IMR-90 (cell line): ENCODE measurements around the gene FAM200C. TPM values are rescaled to one million over a fixed set of nuclear protein-coding genes. Genes with fewer than 3 reads are reported as not detected.

Experiments
- ATAC-seq: fragments of 200-7000 bp; cut with Tn5 transposase; 2 replicates; pipeline ENCODE4 v1.9.1; 2020; ENCODE audit warnings: low read depth, mild to moderate bottlenecking, moderate library complexity
- BruUV-seq: library from RNA; stranded (reverse); fragments of 400-500 nt; replicated peaks from 2 replicates; lab custom pipeline; 2021; lab: Mats Ljungman, UMichigan
- CTCF ChIA-PET: fragments of 300-600 bp; formaldehyde crosslinking; extraction: SDS; loops from one replicate; lab custom pipeline; 2021; ENCODE audit warnings: antibody characterized with exemption; lab: Yijun Ruan, JAX
- POLR2A ChIA-PET: fragments of 300-600 bp; sonication (Branson Sonifier 250); formaldehyde crosslinking; loops from one replicate; lab custom pipeline; 2022; ENCODE audit warnings: antibody characterized with exemption; ENCODE audit not compliant: unreplicated experiment; lab: Charles Lee
- DNase-seq: peaks from one replicate; pipeline ENCODE4 v3.0.0; 2013
- H2AFZ ChIP-seq: replicated peaks from 2 replicates; pipeline ENCODE3; 2013; ENCODE audit warnings: low read length, mild to moderate bottlenecking; ENCODE audit not compliant: poor library complexity
- H2AK5ac ChIP-seq: 2 replicates; pipeline ENCODE4 v1.6.1; 2013; ENCODE audit warnings: low read depth, low read length, inconsistent platforms
- H2AK9ac ChIP-seq: replicated peaks from 2 replicates; pipeline ENCODE3; 2013; ENCODE audit warnings: mild to moderate bottlenecking, low read depth, low read length, moderate library complexity; ENCODE audit not compliant: poor library complexity
- H2BK120ac ChIP-seq: 2 replicates; pipeline ENCODE4 v1.6.1; 2013; ENCODE audit warnings: low read depth, low read length, inconsistent platforms
- H2BK15ac ChIP-seq: 3 replicates; pipeline ENCODE4 v1.6.1; 2013; ENCODE audit warnings: low read depth, low read length, inconsistent platforms
- H2BK20ac ChIP-seq: 2 replicates; pipeline ENCODE4 v1.6.1; 2013; ENCODE audit warnings: low read depth, mild to moderate bottlenecking, inconsistent platforms, low read length, moderate library complexity
- H2BK5ac ChIP-seq: 2 replicates; pipeline ENCODE4 v1.6.1; 2013; ENCODE audit warnings: mild to moderate bottlenecking, low read depth, low read length, inconsistent platforms; ENCODE audit not compliant: poor library complexity, severe bottlenecking
- H3K14ac ChIP-seq: replicated peaks from 2 replicates; pipeline ENCODE4 v1.6.1; 2013; ENCODE audit warnings: low read depth, low read length, inconsistent platforms
- H3K18ac ChIP-seq: 2 replicates; pipeline ENCODE4 v1.6.1; 2013; ENCODE audit warnings: low read depth, low read length, control low read depth
- H3K23ac ChIP-seq: 2 replicates; pipeline ENCODE4 v1.6.1; 2013; ENCODE audit warnings: low read depth, low read length, inconsistent platforms
- H3K27ac ChIP-seq: 2 replicates; pipeline ENCODE4 v1.5.1; 2013; ENCODE audit warnings: mild to moderate bottlenecking, control low read depth, low read length; ENCODE audit not compliant: insufficient read depth
- H3K27me3 ChIP-seq: 2 replicates; pipeline ENCODE4 v1.6.1; 2013; ENCODE audit warnings: low read length; ENCODE audit not compliant: control insufficient read depth, insufficient read depth
- H3K36me3 ChIP-seq: 2 replicates; pipeline ENCODE4 v1.6.1; 2013; ENCODE audit warnings: low read length, mixed read lengths; ENCODE audit not compliant: control insufficient read depth, insufficient read depth
- H3K4ac ChIP-seq: 2 replicates; pipeline ENCODE4 v1.6.1; 2013; ENCODE audit warnings: low read depth, low read length, inconsistent platforms
- H3K4me1 ChIP-seq: 2 replicates; pipeline ENCODE4 v1.6.1; 2013; ENCODE audit warnings: low read length, mixed read lengths; ENCODE audit not compliant: control insufficient read depth, insufficient read depth
- H3K4me2 ChIP-seq: 2 replicates; pipeline ENCODE4 v1.6.1; 2013; ENCODE audit warnings: low read depth, mild to moderate bottlenecking, control low read depth, low read length, moderate library complexity
- H3K4me3 ChIP-seq: 2 replicates; pipeline ENCODE4 v1.5.1; 2013; ENCODE audit warnings: low read depth, mild to moderate bottlenecking, control low read depth, low read length, moderate library complexity; ENCODE audit not compliant: insufficient read depth
- H3K56ac ChIP-seq: 2 replicates; pipeline ENCODE4 v1.6.1; 2013; ENCODE audit warnings: low read length, inconsistent platforms; ENCODE audit not compliant: insufficient read depth; ENCODE audit errors: extremely low read depth
- H3K79me1 ChIP-seq, 2 experiments: 2 replicates each; pipeline ENCODE4 v1.6.1; 2013; ENCODE audit warnings: low read length in 2 of 2, inconsistent platforms in 1 of 2, low read depth in 1 of 2
- H3K9ac ChIP-seq: 2 replicates; pipeline ENCODE4 v1.6.1; 2013; ENCODE audit warnings: low read depth, low read length, control low read depth
- H3K9me1 ChIP-seq: 2 replicates; pipeline ENCODE4 v1.6.1; 2013; ENCODE audit warnings: low read length, inconsistent platforms; ENCODE audit not compliant: insufficient read depth
- H3K9me3 ChIP-seq: 2 replicates; pipeline ENCODE4 v1.6.1; 2013; ENCODE audit warnings: low read length; ENCODE audit not compliant: control insufficient read depth, insufficient read depth
- H4K20me1 ChIP-seq: 2 replicates; pipeline ENCODE4 v1.6.1; 2013; ENCODE audit warnings: low read length, inconsistent platforms; ENCODE audit not compliant: insufficient read depth
- H4K5ac ChIP-seq: 2 replicates; pipeline ENCODE4 v1.6.1; 2013; ENCODE audit warnings: mild to moderate bottlenecking, low read depth, low read length, control low read depth
- H4K8ac ChIP-seq, 2 experiments: 2 replicates each; pipeline ENCODE4 v1.6.1; 2013; ENCODE audit warnings: low read depth in 2 of 2, low read length in 2 of 2, control low read depth in 1 of 2, inconsistent platforms in 1 of 2
- H4K91ac ChIP-seq: 2 replicates; pipeline ENCODE4 v1.6.1; 2013; ENCODE audit warnings: low read depth, low read length, inconsistent platforms; ENCODE audit not compliant: insufficient read depth
- dilution Hi-C: fragments of 300-500 bp; cut with HindIII; formaldehyde crosslinking; loops from one replicate; pipeline ENCODE4 v1.14.3; 2018; ENCODE audit warnings: low sequenced_read_pairs; ENCODE audit not compliant: unreplicated experiment
- in situ Hi-C: fragments of 300-500 bp; cut with MboI; formaldehyde crosslinking; loops from 3 replicates; pipeline ENCODE4 v1.14.3; 2019; ENCODE audit warnings: low sequenced_read_pairs, inconsistent platforms, mixed read lengths
- intact Hi-C: fragments of 100-400 bp; cut with micrococcal nuclease; formaldehyde crosslinking; loops from 2 replicates; pipeline ENCODE4 v1.10.0; 2022
- polyA plus RNA-seq, 3 experiments: library from polyadenylated mRNA; depleted of rRNA; stranded (reverse); fragments of >200 nt; gene quantifications; 2 replicates each; pipeline ENCODE4 v1.2.3, GENCODE V29; 2012; ENCODE audit warnings: low replicate concordance in 1 of 3
- total RNA-seq: library from RNA; depleted of rRNA; stranded (reverse); fragments of >200 nt; gene quantifications from 2 replicates; pipeline ENCODE4 v1.2.3, GENCODE V29; 2012
- TF ChIP-seq, protein P1 (sequence below): fragments of 150-350 bp; IDR thresholded peaks from 2 replicates; pipeline ENCODE4 v1.6.1; 2016; ENCODE audit warnings: low read depth, mild to moderate bottlenecking, low read length, moderate library complexity, borderline replicate concordance

Gene FAM200C
- total and polyA plus RNA-seq, 2 of the 4 experiments (the other 2 are of a cell fraction) = 1.7 to 6.3 TPM

DNA sequence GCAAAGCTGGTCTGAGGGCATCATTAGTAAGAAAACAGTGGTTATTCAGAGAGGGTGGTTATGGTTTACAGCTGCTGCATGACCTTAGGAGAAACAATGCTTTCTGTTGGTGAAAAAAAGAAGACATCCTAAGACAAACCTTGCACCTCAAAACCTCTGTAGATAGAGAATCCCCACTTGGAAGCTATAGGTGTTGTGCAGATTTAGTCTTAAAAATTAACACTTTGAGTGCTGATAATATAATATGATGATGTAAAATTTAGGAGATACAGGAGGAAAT lies 20.4 kb upstream of the FAM200C start:
- peaks cover 16 to 49% of the 10 kb centered on the region in 2 experiments for H3K79me1 ChIP-seq
- dilution Hi-C loops = no loop called here
- H3K36me3 ChIP-seq = no peaks in the 10 kb centered on the region; the same call in 1 of the 2 replicates
- peak overlapping the region; percentile 79; the same call in 1 of the 2 replicates for H4K5ac ChIP-seq
- H3K18ac ChIP-seq = no peak overlapping the region
- H3K4me3 ChIP-seq = no peak overlapping the region
- H4K20me1 ChIP-seq = no peaks in the 10 kb centered on the region
- H3K4me1 ChIP-seq = peaks cover 7% of the 10 kb centered on the region
- 0 out of 2 replicates have a peak overlapping the region, but pooled peaks have one; percentile 12 for H3K23ac ChIP-seq
- no peaks in the 10 kb centered on the region for H3K9me3 ChIP-seq
- peak overlapping the region; percentile 2; the same call in 1 of the 3 replicates for H2BK15ac ChIP-seq
- no peak for ATAC-seq
- no peak for DNase-seq
- TF ChIP-seq, protein P1, sequence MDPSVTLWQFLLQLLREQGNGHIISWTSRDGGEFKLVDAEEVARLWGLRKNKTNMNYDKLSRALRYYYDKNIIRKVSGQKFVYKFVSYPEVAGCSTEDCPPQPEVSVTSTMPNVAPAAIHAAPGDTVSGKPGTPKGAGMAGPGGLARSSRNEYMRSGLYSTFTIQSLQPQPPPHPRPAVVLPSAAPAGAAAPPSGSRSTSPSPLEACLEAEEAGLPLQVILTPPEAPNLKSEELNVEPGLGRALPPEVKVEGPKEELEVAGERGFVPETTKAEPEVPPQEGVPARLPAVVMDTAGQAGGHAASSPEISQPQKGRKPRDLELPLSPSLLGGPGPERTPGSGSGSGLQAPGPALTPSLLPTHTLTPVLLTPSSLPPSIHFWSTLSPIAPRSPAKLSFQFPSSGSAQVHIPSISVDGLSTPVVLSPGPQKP = no peak
- H2AK5ac ChIP-seq = no peak overlapping the region
- H3K27me3 ChIP-seq = no peaks in the 10 kb centered on the region
- H4K8ac ChIP-seq = peak overlapping the region; percentile 16 to 57; a peak in 1 of 4 replicates
- ChIA-PET CTCF (no interaction called here), POLR2A (no interaction called here)
- no peak overlapping the region for H3K9ac ChIP-seq
- no peak overlapping the region for H2BK5ac ChIP-seq
- BruUV-seq = no TSS peak
- no peak overlapping the region for H3K14ac ChIP-seq
- peaks cover 6% of the 10 kb centered on the region; the same call in 1 of the 2 replicates for H3K9me1 ChIP-seq
- intact Hi-C loops = no loop called here
- no peak overlapping the region for H3K56ac ChIP-seq
- no peak overlapping the region for H2BK120ac ChIP-seq
- no peak overlapping the region for H3K4me2 ChIP-seq
- no peak overlapping the region for H2AK9ac ChIP-seq
- H2BK20ac ChIP-seq = no peak overlapping the region
- H3K27ac ChIP-seq = no peak overlapping the region
- no peak overlapping the region for H2AFZ ChIP-seq
- no peak overlapping the region for H4K91ac ChIP-seq
- in situ Hi-C loops = no loop called here
- peak overlapping the region; percentile 45; the same call in 1 of the 2 replicates for H3K4ac ChIP-seq
